SK-N-SH (cell line): ENCODE results near the gene LMAN2. TPM values are rescaled to one million over a fixed set of nuclear protein-coding genes. Genes with fewer than 3 reads are reported as not detected.

Experiments
- CTCF ChIA-PET: fragments of 300-600, 350-600 bp; formaldehyde crosslinking; extraction: SDS; loops from one replicate; lab custom pipeline; 2021; lab: Yijun Ruan, JAX
- POLR2A ChIA-PET: fragments of 350-600 bp; sonication (Branson Sonifier 250); formaldehyde crosslinking; extraction: SDS; loops from one replicate; lab custom pipeline; 2020; ENCODE audit warnings: antibody characterized with exemption, inconsistent platforms; lab: Yijun Ruan, JAX
- DNase-seq: peaks from one replicate; pipeline ENCODE4 v3.0.0; 2012
- H2AFZ ChIP-seq: fragments of 200-600 bp; sonication (generic); 2 replicates; pipeline ENCODE4 v1.8.1; 2016; ENCODE audit warnings: antibody characterized with exemption, mild to moderate bottlenecking, low read depth
- H3F3A ChIP-seq: fragments of 200-600 bp; sonication (generic); replicated peaks from 2 replicates; pipeline ENCODE3; 2016; ENCODE audit warnings: antibody characterized with exemption, mild to moderate bottlenecking; ENCODE audit not compliant: insufficient read depth
- H3K27ac ChIP-seq, 2 experiments: fragments of 200-500 bp in 1 of 2; fragments of 200-600 bp in 1 of 2; sonication (Bioruptor generic) in 1 of 2; sonication (generic), shearing (Covaris generic) in 1 of 2; 2 replicates each; pipeline versions ENCODE4 v1.5.1 to v1.6.1; 2014 to 2016; ENCODE audit warnings: low read depth in 2 of 2, inconsistent platforms in 1 of 2, low read length in 1 of 2, mild to moderate bottlenecking in 1 of 2, mixed read lengths in 1 of 2
- H3K27me3 ChIP-seq: fragments of 200-600 bp; sonication (generic), shearing (Covaris generic); 2 replicates; pipeline ENCODE4 v1.6.1; 2016; ENCODE audit warnings: mixed run types; ENCODE audit not compliant: insufficient read depth
- H3K36me3 ChIP-seq, 2 experiments: fragments of 200-500 bp in 1 of 2; fragments of 200-600 bp in 1 of 2; sonication (Bioruptor generic) in 1 of 2; sonication (generic) in 1 of 2; replicated peaks in 1 of 2; 2 replicates each; pipeline versions ENCODE3 to v1.5.1; 2014 to 2016; ENCODE audit warnings: low read length in 1 of 2, mild to moderate bottlenecking in 1 of 2; ENCODE audit not compliant: insufficient read depth in 2 of 2, control insufficient read depth in 1 of 2
- H3K4me1 ChIP-seq, 2 experiments: fragments of 200-500 bp in 1 of 2; fragments of 200-600 bp in 1 of 2; sonication (Bioruptor generic) in 1 of 2; sonication (generic), shearing (Covaris generic) in 1 of 2; 2 replicates each; pipeline versions ENCODE4 v1.5.1 to v1.6.1; 2014 to 2016; ENCODE audit warnings: low read depth in 1 of 2, low read length in 1 of 2, mixed run types in 1 of 2; ENCODE audit not compliant: insufficient read depth in 2 of 2, control insufficient read depth in 1 of 2
- H3K4me2 ChIP-seq: fragments of 200-600 bp; sonication (generic), shearing (Covaris generic); 2 replicates; pipeline ENCODE4 v1.6.1; 2017; ENCODE audit warnings: mixed run types
- H3K4me3 ChIP-seq, 2 experiments: fragments of 200-500 bp in 1 of 2; fragments of 200-600 bp in 1 of 2; sonication (Bioruptor generic) in 1 of 2; sonication (generic), shearing (Covaris generic) in 1 of 2; 2 replicates each; pipeline versions ENCODE4 v1.5.1 to v1.8.1; 2014 to 2016; ENCODE audit warnings: low read depth in 2 of 2, inconsistent platforms in 1 of 2, low read length in 1 of 2, mild to moderate bottlenecking in 1 of 2, mixed read lengths in 1 of 2, moderate library complexity in 1 of 2
- H3K79me2 ChIP-seq: fragments of 200-600 bp; sonication (generic); 2 replicates; pipeline ENCODE4 v1.8.1; 2017; ENCODE audit warnings: mild to moderate bottlenecking; ENCODE audit not compliant: insufficient read depth
- H3K9ac ChIP-seq: fragments of 200-600 bp; sonication (generic); 2 replicates; pipeline ENCODE4 v1.6.1; 2017; ENCODE audit warnings: mixed run types
- H3K9me2 ChIP-seq: fragments of 200-600 bp; sonication (generic); 2 replicates; pipeline ENCODE4 v1.6.1; 2017; ENCODE audit warnings: mixed run types
- H3K9me3 ChIP-seq: fragments of 200-600 bp; sonication (generic); 2 replicates; pipeline ENCODE4 v1.6.1; 2017; ENCODE audit warnings: mixed run types, mild to moderate bottlenecking, moderate library complexity
- H4K20me1 ChIP-seq: fragments of 200-600 bp; sonication (generic); 2 replicates; pipeline ENCODE4 v1.6.1; 2017; ENCODE audit warnings: mild to moderate bottlenecking, mixed run types; ENCODE audit not compliant: insufficient read depth
- CHD2 ChIP-seq: fragments of 150-350 bp; IDR thresholded peaks from 2 replicates; pipeline ENCODE4 v1.6.1; 2018; ENCODE audit warnings: low read length; ENCODE audit not compliant: partially characterized antibody
- CTCF ChIP-seq: fragments of 200-600 bp; sonication (generic); IDR thresholded peaks from 2 replicates; pipeline ENCODE4 v1.6.1; 2017; ENCODE audit warnings: antibody characterized with exemption, mild to moderate bottlenecking, moderate library complexity
- EP300 ChIP-seq, 2 experiments: IDR thresholded peaks; 2 replicates each; pipeline versions ENCODE4 v1.4.0 to v1.6.1; 2012; ENCODE audit warnings: borderline replicate concordance in 1 of 2, low read depth in 1 of 2, low read length in 1 of 2
- IRF3 ChIP-seq: fragments of 150-350 bp; IDR thresholded peaks from 2 replicates; pipeline ENCODE4 v1.6.1; 2016; ENCODE audit warnings: mild to moderate bottlenecking, low read depth, low read length
- MAX ChIP-seq: IDR thresholded peaks from 2 replicates; pipeline ENCODE4 v1.4.0; 2012; ENCODE audit warnings: low read depth
- MEF2A ChIP-seq: IDR thresholded peaks from 2 replicates; pipeline ENCODE4 v1.4.0; 2012; ENCODE audit warnings: low read depth, borderline replicate concordance
- RAD21 ChIP-seq: IDR thresholded peaks from 2 replicates; pipeline ENCODE4 v1.6.1; 2012; ENCODE audit warnings: mild to moderate bottlenecking, low read length
- RCOR1 ChIP-seq: fragments of 150-350 bp; IDR thresholded peaks from 2 replicates; pipeline ENCODE4 v1.6.1; 2017; ENCODE audit warnings: antibody characterized with exemption, low read length
- REST ChIP-seq: IDR thresholded peaks from 2 replicates; pipeline ENCODE4 v1.6.1; 2012; ENCODE audit warnings: mild to moderate bottlenecking, low read depth, low read length, moderate library complexity
- TCF12 ChIP-seq: IDR thresholded peaks from 2 replicates; pipeline ENCODE4 v1.4.0; 2012
- TEAD4 ChIP-seq: IDR thresholded peaks from 2 replicates; pipeline ENCODE4 v1.4.0; 2012; ENCODE audit warnings: mild to moderate bottlenecking, borderline replicate concordance; ENCODE audit not compliant: insufficient read depth
- YY1 ChIP-seq: IDR thresholded peaks from 2 replicates; pipeline ENCODE4 v1.4.0; 2012; ENCODE audit warnings: low read depth, mild to moderate bottlenecking
- WGBS: methylation state at CpG from one replicate; pipeline ENCODE4 v1.1.6; 2017; ENCODE audit warnings: low lambda C conversion rate; 5-methylcytosine and 5-hydroxymethylcytosine counted together
- polyA plus RNA-seq, 3 experiments: library from polyadenylated mRNA; depleted of rRNA; stranded (reverse); fragments of >200 nt; gene quantifications; 2 replicates each; pipeline ENCODE4 v1.2.3, GENCODE V29; 2012

LMAN2 gene
- polyA plus RNA-seq, 1 of the 3 experiments (the other 2 are of a cell fraction): 500 TPM

GRCh38 chr5:177384134-177384533 is 32.7 kb upstream of the LMAN2 start, which contains the start of gene SLC34A1:
Gene SLC34A1 (plus strand): TSS chr5:177384434. CDS start chr5:177385742, 1,308 bp downstream.
- ChIA-PET POLR2A (no interaction called here), CTCF (interaction anchor here (5.5 to 14.2 kb wide), 3 partner anchors 15 to 70 kb away, joined by 42 to 209 read pairs (median 58); no protein-coding TSS in a partner anchor)
- Histone ChIP-seq H3K27me3 (no peaks in the 10 kb centered on the region), H3K4me1 (peaks cover 0 to 7% of the 10 kb centered on the region in 2 experiments; a peak in 2 of 4 replicates), H3K27ac (no peak within 1 kb of the TSS), H2AFZ (no peak within 1 kb of the TSS), H3K4me3 (no peak within 1 kb of the TSS), H3K9me3 (no peaks in the 10 kb centered on the region), H4K20me1 (no peaks in the 10 kb centered on the region), H3K9me2 (no peaks in the 10 kb centered on the region), H3K4me2 (no peak within 1 kb of the TSS), H3K9ac (no peak within 1 kb of the TSS), H3F3A (peaks cover under 1% of the 10 kb centered on the region), H3K36me3 (no peaks in the 10 kb centered on the region), H3K79me2 (no peaks in the 10 kb centered on the region)
- no peak for TF ChIP-seq TCF12
- no peak for TF ChIP-seq IRF3
- no peak for TF ChIP-seq REST
- TF ChIP-seq TEAD4: no peak
- no peak for TF ChIP-seq YY1
- TF ChIP-seq MEF2A: no peak
- no peak for TF ChIP-seq MAX
- TF ChIP-seq RCOR1: no peak
- no peak for TF ChIP-seq CHD2
- TF ChIP-seq CTCF: no peak
- TF ChIP-seq EP300 (IDR thresholded peaks at IDR 0.05; ENCODE audit: borderline replicate concordance in 1 of 2, low read depth in 1 of 2, low read length in 1 of 2): no peak
- no peak for TF ChIP-seq RAD21
- WGBS: 33% methylated on average over 3 of the region's 4 CpGs
- DNase-seq: no peak
